GM12878 (cell line): ENCODE results near the gene FAM222A. TPM values are rescaled to one million over a fixed set of nuclear protein-coding genes. Genes with fewer than 3 reads are reported as not detected.

Experiments
- ATAC-seq: fragments of 200-7000 bp; cut with Tn5 transposase; 3 replicates; pipeline ENCODE4 v1.9.1; 2020; ENCODE audit warnings: mild to moderate bottlenecking, moderate library complexity
- BruUV-seq: library from RNA; stranded (reverse); fragments of 400-500 nt; replicated peaks from 2 replicates; lab custom pipeline; 2021; lab: Mats Ljungman, UMichigan
- CTCF ChIA-PET: fragments of 300-600 bp; sonication (Branson Sonifier 250); formaldehyde crosslinking; extraction: SDS; loops from one replicate; lab custom pipeline; 2021; ENCODE audit warnings: inconsistent platforms; lab: Yijun Ruan, JAX
- POLR2A ChIA-PET: fragments of 350-600 bp; formaldehyde crosslinking; extraction: SDS; loops from one replicate; lab custom pipeline; 2021; ENCODE audit warnings: inconsistent platforms; lab: Charles Lee
- RAD21 ChIA-PET: fragments of 300-600 bp; sonication (Branson Sonifier 250); formaldehyde crosslinking; loops from one replicate; lab custom pipeline; 2023; ENCODE audit warnings: antibody characterized with exemption; ENCODE audit not compliant: unreplicated experiment; lab: Charles Lee
- SMC1A ChIA-PET: fragments of 300-600 bp; sonication (Branson Sonifier 250); formaldehyde crosslinking; loops from one replicate; lab custom pipeline; 2023; ENCODE audit not compliant: unreplicated experiment, uncharacterized antibody; lab: Charles Lee
- DNase-seq: peaks from one replicate; pipeline ENCODE4 v3.0.0-alpha.2; 2011; ENCODE audit warnings: low read depth, low spot score
- FAIRE-seq: peaks from 3 replicates; lab custom pipeline; 2011; peaks lifted over from hg19 to GRCh38; lab: Jason Lieb, UNC
- H2AFZ ChIP-seq: 2 replicates; pipeline ENCODE4 v1.6.0; 2011; ENCODE audit warnings: low read depth, low read length, control low read depth; ENCODE audit not compliant: control insufficient read depth
- H3K27ac ChIP-seq: 2 replicates; pipeline ENCODE4 v1.5.1; 2011; ENCODE audit warnings: control low read depth; ENCODE audit not compliant: control insufficient read depth, insufficient read depth
- H3K27me3 ChIP-seq, 2 experiments: replicated peaks in 1 of 2; 2 replicates each; pipeline versions ENCODE4 v1.6.0 to v1.6.1; 2011; ENCODE audit warnings: low read length in 1 of 2; ENCODE audit not compliant: control insufficient read depth in 2 of 2, insufficient read depth in 2 of 2
- H3K36me3 ChIP-seq, 2 experiments: 2 replicates each; pipeline ENCODE4 v1.5.1; 2011; ENCODE audit warnings: low read length in 1 of 2; ENCODE audit not compliant: control insufficient read depth in 2 of 2, insufficient read depth in 2 of 2
- H3K4me1 ChIP-seq: 2 replicates; pipeline ENCODE4 v1.6.1; 2011; ENCODE audit warnings: mild to moderate bottlenecking, low read length, moderate library complexity, mixed read lengths; ENCODE audit not compliant: control insufficient read depth, insufficient read depth
- H3K4me2 ChIP-seq: 2 replicates; pipeline ENCODE4 v1.6.0; 2011; ENCODE audit warnings: control low read depth; ENCODE audit not compliant: control insufficient read depth, insufficient read depth
- H3K4me3 ChIP-seq: fragments of 200-600 bp; sonication (generic); 2 replicates; pipeline ENCODE4 v1.5.1; 2016
- H3K79me2 ChIP-seq: 2 replicates; pipeline ENCODE4 v1.6.0; 2011; ENCODE audit warnings: low read length; ENCODE audit not compliant: control insufficient read depth, insufficient read depth
- H3K9ac ChIP-seq: 2 replicates; pipeline ENCODE4 v1.8.0; 2011; ENCODE audit warnings: low read length, control low read depth, mixed read lengths; ENCODE audit not compliant: control insufficient read depth, insufficient read depth
- H3K9me3 ChIP-seq: replicated peaks from 3 replicates; pipeline ENCODE4 v1.5.1; 2011; ENCODE audit warnings: mild to moderate bottlenecking, low read length; ENCODE audit not compliant: control insufficient read depth, insufficient read depth
- H4K20me1 ChIP-seq: 2 replicates; pipeline ENCODE4 v1.6.0; 2011; ENCODE audit not compliant: control insufficient read depth, insufficient read depth
- BCL11A ChIP-seq: IDR thresholded peaks from 2 replicates; pipeline ENCODE4 v1.6.1; 2011; ENCODE audit warnings: low read depth, low read length
- CHD4 ChIP-seq: fragments of 200-600 bp; sonication (generic); IDR thresholded peaks from 2 replicates; pipeline ENCODE4 v1.6.1; 2016; ENCODE audit warnings: mild to moderate bottlenecking
- ELK1 ChIP-seq: IDR thresholded peaks from 2 replicates; pipeline ENCODE4 v1.6.1; 2012; ENCODE audit warnings: low read depth, low read length, improper control_type of control experiment
- KLF5 ChIP-seq: fragments of 450-650 bp; IDR thresholded peaks from 2 replicates; pipeline ENCODE4 v1.6.1; 2014; ENCODE audit warnings: mild to moderate bottlenecking; ENCODE audit not compliant: partially characterized antibody
- SKIL ChIP-seq: fragments of 450-650 bp; IDR thresholded peaks from 2 replicates; pipeline ENCODE4 v1.6.1; 2017; ENCODE audit warnings: mild to moderate bottlenecking, low read depth, inconsistent platforms; ENCODE audit not compliant: poor library complexity, severe bottlenecking
- SUZ12 ChIP-seq: fragments of 200-600 bp; sonication (generic); IDR thresholded peaks from one replicate; pipeline ENCODE4 v1.6.1; 2018; ENCODE audit warnings: antibody characterized with exemption, mild to moderate bottlenecking; ENCODE audit not compliant: unreplicated experiment
- WRNIP1 ChIP-seq: IDR thresholded peaks from 2 replicates; pipeline ENCODE4 v1.6.1; 2011; ENCODE audit warnings: low read depth, low read length, improper control_type of control experiment, borderline replicate concordance
- ZNF217 ChIP-seq: fragments of 450-650 bp; IDR thresholded peaks from 2 replicates; pipeline ENCODE4 v1.6.1; 2017; ENCODE audit warnings: antibody characterized with exemption, mild to moderate bottlenecking
- ZNF384 ChIP-seq: IDR thresholded peaks from 2 replicates; pipeline ENCODE4 v1.6.1; 2012; ENCODE audit warnings: low read depth, mild to moderate bottlenecking, low read length, improper control_type of control experiment, borderline replicate concordance
- ZNF622 ChIP-seq: fragments of 450-650 bp; IDR thresholded peaks from 2 replicates; pipeline ENCODE4 v1.6.1; 2017; ENCODE audit warnings: mild to moderate bottlenecking, inconsistent platforms
- WGBS: methylation state at CpG from one replicate; pipeline ENCODE4 v1.1.6; 2016; ENCODE audit warnings: low lambda C conversion rate; ENCODE audit not compliant: insufficient replicate concordance, insufficient coverage; ENCODE audit errors: missing lambda C conversion rate; 5-methylcytosine and 5-hydroxymethylcytosine counted together
- in situ Hi-C: fragments of 300-500 bp; cut with MboI; formaldehyde crosslinking; loops from 9 replicates; pipeline ENCODE4 v1.14.3; 2018; ENCODE audit warnings: mixed read lengths
- intact Hi-C: fragments of 100-400 bp; cut with micrococcal nuclease; formaldehyde crosslinking; loops from one replicate; pipeline ENCODE4 v1.14.2; 2022; ENCODE audit not compliant: unreplicated experiment
- polyA plus RNA-seq, 11 experiments: library from polyadenylated mRNA; depleted of rRNA in 4 of 11; unstranded in 6 of 11; stranded (reverse) in 5 of 11; fragments of >200 nt; fragmentation: Nextera tagmentation in 4 of 11; fragmentation: Illumina TruSeq in 1 of 11; extraction: Ambion mirVana in 4 of 11; extraction: Trizol in 1 of 11; gene quantifications; 1 replicate in 1 of 11; 2 replicates in 10 of 11; pipeline versions ENCODE4 v1.2.1 to v1.2.3, GENCODE V29; 2011 to 2016; ENCODE audit warnings: inconsistent platforms in 2 of 11, missing spikeins in 2 of 11, low read depth in 1 of 11
- total RNA-seq, 4 experiments: library from RNA; depleted of rRNA in 3 of 4; stranded (reverse); fragments of >200 nt in 3 of 4; fragmentation: Illumina TruSeq in 1 of 4; extraction: Trizol in 1 of 4; gene quantifications; 2 replicates each; pipeline versions ENCODE4 v1.2.1 to v1.2.3, GENCODE V29; 2013 to 2021
- TF ChIP-seq, protein P1 (sequence below): fragments of 450-650 bp; IDR thresholded peaks from 2 replicates; pipeline ENCODE4 v1.6.1; 2017; ENCODE audit warnings: mild to moderate bottlenecking, moderate library complexity
- TF ChIP-seq, protein P2 (sequence below): IDR thresholded peaks from 2 replicates; pipeline ENCODE4 v1.6.1; 2012; ENCODE audit warnings: improper control_type of control experiment, low read depth, low read length; ENCODE audit not compliant: insufficient replicate concordance

Gene FAM222A
- total and polyA plus RNA-seq, 10 of the 15 experiments (the other 5 are each of a cell fraction or from before 2014, with no cell fraction given), result 0.04 to 0.49 (median 0.14) TPM; not detected in 3

- H3K9me3 ChIP-seq, result no peaks in the 10 kb centered on the region
- no peaks in the 10 kb centered on the region for H3K36me3 ChIP-seq
- H3K79me2 ChIP-seq, result no peaks in the 10 kb centered on the region
- DNase-seq (no peak), ATAC-seq (no peak), FAIRE-seq (no peak)
- no peaks in the 10 kb centered on the region for H4K20me1 ChIP-seq
- H3K4me3 ChIP-seq, result no peak overlapping the region
- intact Hi-C loops (no loop called here), in situ Hi-C loops (no loop called here)
- H3K9ac ChIP-seq, result no peak overlapping the region
- WGBS, result 11% methylated on average over 9 of the region's 9 CpGs
- ChIA-PET SMC1A (no interaction called here), RAD21 (no interaction called here), POLR2A (no interaction called here), CTCF (interaction anchor here (0.6 kb wide), 1 partner anchor 71 kb away, joined by 3 read pairs; no protein-coding TSS in a partner anchor)
- no peak overlapping the region for H2AFZ ChIP-seq
- H3K27ac ChIP-seq, result no peak overlapping the region
- no peak overlapping the region for H3K4me2 ChIP-seq
- no peaks in the 10 kb centered on the region for H3K4me1 ChIP-seq
- H3K27me3 ChIP-seq, result no peaks in the 10 kb centered on the region; a peak in 1 of 4 replicates
- BruUV-seq, result no TSS peak
- TF ChIP-seq CHD4 (no peak), ZNF622 (no peak), WRNIP1 (no peak), BCL11A (no peak), ZNF217 (no peak), ELK1 (no peak), ZNF384 (no peak), KLF5 (no peak), SKIL (no peak), SUZ12 (no peak)
- TF ChIP-seq, protein P1, sequence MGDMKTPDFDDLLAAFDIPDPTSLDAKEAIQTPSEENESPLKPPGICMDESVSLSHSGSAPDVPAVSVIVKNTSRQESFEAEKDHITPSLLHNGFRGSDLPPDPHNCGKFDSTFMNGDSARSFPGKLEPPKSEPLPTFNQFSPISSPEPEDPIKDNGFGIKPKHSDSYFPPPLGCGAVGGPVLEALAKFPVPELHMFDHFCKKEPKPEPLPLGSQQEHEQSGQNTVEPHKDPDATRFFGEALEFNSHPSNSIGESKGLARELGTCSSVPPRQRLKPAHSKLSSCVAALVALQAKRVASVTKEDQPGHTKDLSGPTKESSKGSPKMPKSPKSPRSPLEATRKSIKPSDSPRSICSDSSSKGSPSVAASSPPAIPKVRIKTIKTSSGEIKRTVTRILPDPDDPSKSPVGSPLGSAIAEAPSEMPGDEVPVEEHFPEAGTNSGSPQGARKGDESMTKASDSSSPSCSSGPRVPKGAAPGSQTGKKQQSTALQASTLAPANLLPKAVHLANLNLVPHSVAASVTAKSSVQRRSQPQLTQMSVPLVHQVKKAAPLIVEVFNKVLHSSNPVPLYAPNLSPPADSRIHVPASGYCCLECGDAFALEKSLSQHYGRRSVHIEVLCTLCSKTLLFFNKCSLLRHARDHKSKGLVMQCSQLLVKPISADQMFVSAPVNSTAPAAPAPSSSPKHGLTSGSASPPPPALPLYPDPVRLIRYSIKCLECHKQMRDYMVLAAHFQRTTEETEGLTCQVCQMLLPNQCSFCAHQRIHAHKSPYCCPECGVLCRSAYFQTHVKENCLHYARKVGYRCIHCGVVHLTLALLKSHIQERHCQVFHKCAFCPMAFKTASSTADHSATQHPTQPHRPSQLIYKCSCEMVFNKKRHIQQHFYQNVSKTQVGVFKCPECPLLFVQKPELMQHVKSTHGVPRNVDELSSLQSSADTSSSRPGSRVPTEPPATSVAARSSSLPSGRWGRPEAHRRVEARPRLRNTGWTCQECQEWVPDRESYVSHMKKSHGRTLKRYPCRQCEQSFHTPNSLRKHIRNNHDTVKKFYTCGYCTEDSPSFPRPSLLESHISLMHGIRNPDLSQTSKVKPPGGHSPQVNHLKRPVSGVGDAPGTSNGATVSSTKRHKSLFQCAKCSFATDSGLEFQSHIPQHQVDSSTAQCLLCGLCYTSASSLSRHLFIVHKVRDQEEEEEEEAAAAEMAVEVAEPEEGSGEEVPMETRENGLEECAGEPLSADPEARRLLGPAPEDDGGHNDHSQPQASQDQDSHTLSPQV, result no peak
- TF ChIP-seq, protein P2, sequence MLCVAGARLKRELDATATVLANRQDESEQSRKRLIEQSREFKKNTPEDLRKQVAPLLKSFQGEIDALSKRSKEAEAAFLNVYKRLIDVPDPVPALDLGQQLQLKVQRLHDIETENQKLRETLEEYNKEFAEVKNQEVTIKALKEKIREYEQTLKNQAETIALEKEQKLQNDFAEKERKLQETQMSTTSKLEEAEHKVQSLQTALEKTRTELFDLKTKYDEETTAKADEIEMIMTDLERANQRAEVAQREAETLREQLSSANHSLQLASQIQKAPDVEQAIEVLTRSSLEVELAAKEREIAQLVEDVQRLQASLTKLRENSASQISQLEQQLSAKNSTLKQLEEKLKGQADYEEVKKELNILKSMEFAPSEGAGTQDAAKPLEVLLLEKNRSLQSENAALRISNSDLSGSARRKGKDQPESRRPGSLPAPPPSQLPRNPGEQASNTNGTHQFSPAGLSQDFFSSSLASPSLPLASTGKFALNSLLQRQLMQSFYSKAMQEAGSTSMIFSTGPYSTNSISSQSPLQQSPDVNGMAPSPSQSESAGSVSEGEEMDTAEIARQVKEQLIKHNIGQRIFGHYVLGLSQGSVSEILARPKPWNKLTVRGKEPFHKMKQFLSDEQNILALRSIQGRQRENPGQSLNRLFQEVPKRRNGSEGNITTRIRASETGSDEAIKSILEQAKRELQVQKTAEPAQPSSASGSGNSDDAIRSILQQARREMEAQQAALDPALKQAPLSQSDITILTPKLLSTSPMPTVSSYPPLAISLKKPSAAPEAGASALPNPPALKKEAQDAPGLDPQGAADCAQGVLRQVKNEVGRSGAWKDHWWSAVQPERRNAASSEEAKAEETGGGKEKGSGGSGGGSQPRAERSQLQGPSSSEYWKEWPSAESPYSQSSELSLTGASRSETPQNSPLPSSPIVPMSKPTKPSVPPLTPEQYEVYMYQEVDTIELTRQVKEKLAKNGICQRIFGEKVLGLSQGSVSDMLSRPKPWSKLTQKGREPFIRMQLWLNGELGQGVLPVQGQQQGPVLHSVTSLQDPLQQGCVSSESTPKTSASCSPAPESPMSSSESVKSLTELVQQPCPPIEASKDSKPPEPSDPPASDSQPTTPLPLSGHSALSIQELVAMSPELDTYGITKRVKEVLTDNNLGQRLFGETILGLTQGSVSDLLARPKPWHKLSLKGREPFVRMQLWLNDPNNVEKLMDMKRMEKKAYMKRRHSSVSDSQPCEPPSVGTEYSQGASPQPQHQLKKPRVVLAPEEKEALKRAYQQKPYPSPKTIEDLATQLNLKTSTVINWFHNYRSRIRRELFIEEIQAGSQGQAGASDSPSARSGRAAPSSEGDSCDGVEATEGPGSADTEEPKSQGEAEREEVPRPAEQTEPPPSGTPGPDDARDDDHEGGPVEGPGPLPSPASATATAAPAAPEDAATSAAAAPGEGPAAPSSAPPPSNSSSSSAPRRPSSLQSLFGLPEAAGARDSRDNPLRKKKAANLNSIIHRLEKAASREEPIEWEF, result no peak
Observed at GRCh38 chr12:109729801-109730200, 16.2 kb downstream of the FAM222A start.
